GM11168 (cell line): Measurements from ENCODE around the gene CRIP1.

Source experiments
- in situ Hi-C: fragments of 300-500 bp; cut with MboI; formaldehyde crosslinking; loops from one replicate; pipeline ENCODE4 v1.12.0; 2022; ENCODE audit warnings: low sequenced_read_pairs; ENCODE audit not compliant: unreplicated experiment

The CRIP1 gene, protein sequence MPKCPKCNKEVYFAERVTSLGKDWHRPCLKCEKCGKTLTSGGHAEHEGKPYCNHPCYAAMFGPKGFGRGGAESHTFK

DNA sequence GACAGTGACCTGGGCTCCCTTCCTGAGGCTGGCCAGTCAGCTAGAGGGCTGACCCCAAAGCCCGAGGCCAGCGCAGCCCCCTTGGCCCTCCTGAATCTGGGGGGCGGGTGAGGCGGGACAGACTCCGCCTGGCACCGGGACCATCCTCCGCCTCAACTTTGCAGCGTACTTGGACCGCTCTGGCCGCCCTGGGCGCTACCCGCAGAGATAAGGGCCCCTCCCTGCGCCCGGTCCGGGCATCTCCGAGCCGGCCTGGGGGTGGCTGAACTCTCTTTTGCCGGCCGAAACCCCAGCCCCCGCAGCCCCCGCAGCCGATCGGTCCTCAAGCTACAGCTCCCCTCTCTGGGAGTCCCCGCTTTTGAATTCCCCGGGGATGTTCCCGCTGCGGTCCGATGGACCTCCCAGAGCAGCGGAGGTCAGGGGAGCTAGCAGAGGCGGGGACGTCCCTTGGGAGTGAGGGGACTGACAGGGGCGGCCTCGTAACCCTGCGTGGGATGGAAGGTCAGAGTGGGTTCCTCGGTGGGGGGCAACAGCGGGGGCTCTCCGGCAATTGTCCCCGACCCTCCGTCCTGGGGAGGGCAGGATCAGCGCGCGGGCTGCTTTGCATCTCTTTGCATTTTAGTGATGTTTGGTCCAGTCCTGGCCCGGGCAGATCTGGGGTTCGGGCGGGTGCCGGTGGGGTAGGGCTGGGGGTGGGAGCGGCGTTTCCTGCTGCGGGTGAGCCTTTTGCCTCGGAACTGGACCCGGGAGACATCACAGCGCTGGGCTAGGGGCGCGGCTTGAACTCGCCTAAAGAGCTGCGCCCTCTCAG lies at the start of gene CRIP1:
Gene CRIP1 (plus strand): TSS at position 724 of the 811 bp plus-strand sequence. CDS start 374 bp downstream, outside the sequence.
- in situ Hi-C loops: no loop called here

DNA sequence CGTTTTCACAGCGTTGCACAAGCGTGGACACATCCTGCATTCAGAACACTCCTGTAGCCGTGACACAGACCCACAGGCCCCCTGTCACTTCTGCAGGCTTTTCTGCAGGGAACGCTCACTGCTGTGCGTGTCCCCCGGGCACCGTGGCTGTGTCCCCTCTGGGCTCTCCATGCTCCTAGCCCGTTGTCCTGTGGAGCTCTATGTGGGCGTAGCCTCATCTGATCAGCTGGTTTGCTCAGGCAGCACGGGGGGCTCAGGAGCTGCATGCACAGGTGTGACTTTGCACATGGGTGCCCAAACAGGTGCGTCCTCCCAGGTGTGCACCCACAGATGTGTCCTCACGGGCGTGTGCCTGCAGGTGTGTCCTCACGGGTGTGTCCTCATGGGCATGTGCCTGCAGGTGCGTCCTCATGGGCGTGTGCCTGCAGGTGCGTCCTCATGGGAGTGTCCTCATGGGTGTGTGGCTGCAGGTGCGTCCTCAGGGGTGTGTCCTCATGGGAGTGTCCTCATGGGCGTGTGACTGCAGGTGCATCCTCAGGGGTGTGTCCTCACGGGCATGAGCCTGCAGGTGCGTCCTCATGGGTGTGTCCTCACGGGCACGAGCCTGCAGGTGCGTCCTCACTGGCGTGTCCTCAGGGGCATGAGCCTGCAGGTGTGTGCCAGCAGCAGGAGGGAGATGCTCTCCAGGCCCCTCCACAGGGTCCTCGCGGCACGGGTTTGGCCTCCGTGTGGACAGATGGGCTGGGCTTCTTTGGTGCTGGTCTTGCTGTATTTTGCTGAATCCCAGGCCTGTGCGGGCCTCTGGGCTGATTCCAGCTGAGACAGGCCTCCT lies 49.6 kb upstream of the CRIP1 start:
- in situ Hi-C loops: no loop called here

DNA sequence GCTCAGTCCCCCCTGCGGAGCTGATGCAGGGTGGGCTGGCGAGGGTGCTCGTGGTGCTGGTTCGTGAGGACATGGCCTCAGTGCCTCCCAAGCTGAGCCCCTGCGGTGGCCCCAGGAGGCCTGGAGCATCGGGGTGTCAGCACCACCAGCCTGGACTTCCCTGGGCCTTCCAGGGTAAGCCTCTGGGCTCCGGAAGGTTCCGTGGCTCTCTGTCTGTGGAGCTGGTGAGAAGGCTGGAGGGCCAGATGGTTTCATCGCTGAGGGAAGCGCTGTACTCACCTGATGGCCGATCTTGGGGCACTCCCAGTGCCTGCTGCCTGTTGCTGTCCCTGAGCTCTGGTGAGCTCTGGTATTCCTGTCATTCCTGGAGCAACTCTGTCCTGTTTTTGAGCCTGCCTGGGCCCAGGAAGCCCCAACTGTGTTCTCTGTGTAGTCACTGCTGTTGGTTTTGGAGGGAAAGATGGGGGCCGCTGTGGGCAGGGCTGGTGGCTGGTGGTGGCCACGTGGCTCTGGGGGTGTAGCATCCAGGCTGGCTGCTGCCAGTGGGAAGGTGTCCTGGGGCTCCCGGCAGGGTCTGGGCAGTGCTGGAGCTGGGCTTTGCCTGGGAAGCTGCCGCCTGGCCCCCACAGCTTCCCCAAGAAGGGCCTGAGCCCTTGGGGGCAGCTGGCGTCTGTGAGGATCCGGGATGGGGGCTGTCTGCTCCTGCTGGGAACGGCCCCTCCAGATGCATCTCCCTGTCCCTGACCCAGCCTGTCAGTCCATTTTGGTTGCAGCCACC lies 48.8 kb upstream of the CRIP1 start:
- in situ Hi-C loops: no loop called here

DNA sequence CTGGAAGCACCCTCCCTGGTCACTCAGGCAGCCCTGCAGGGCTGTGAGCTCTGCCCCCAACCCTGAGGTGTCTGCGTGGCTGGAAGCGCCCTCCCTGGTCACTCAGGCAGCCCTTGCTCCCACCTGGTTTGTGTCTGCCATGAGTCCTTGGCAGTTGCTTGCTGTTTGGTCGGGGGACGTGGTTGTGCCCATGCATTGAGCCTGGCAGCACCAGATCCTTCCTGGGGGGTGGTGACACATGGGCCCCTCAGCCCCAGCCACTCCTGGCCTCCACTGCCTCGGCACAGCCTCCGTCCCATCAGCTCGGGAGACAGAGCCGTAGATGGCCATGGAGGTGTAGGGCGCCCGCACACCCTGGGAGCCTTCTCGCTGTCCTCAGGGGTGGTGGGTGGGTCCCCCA lies 47.5 kb upstream of the CRIP1 start:
- in situ Hi-C loops: no loop called here

DNA sequence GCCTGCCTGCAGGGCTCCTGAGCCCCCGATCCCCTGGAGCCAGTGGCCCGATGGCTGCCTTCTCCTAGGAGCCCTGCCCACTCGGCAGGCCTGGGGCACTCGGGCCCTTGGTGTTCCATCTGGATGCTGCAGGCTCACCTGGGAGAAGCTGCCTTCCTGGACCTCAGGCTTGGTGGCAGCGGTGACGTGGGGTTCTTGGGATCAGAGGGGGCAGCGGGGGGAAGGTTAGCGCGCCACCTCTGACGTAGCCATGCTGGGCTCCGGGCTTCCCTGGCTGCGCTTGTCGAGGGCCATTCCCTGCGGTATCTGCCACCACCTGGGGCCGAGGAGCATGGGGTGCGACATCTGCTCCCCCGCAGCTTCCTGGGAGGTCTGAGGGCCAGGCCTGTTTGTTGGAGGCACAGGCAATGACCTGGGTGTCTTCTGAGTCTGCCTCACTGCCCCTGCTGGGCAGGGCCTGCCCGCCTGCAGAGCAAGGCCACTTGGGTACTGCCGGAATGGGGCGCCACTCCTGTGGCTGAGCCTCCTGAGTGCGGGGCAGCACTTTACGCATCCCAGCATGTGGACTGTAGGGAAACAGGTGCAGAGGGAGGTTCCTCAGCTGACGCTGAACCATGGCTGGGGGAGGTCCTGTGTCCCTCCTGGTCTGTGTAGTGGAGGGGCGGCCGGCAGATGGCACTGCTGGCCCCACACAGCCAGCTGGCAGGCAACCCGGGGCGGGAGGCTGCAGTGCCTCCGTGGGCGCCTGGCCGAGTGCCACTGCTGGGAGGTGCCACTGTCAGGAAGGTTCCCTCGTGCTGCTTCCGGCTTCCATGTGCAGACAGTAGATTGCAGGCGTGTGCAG lies 46.8 kb upstream of the CRIP1 start:
- in situ Hi-C loops: no loop called here

DNA sequence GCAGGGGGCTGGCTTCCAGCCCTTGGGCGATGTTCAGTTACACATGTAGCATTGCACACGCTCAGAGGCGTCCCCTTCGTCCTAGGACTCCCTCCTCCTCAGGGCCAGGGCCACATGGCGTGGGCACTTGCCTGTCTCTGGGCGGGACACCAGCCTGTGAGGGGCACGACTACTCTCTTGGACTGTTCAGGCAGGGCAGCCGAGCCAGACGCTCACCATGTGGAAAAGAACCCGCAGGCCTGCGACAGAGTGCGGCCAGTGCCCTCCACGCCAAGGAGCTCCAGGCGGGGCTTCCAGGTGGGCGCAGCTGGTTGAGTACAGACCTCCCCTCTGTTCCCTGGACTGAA lies 46.2 kb upstream of the CRIP1 start:
- in situ Hi-C loops: no loop called here

DNA sequence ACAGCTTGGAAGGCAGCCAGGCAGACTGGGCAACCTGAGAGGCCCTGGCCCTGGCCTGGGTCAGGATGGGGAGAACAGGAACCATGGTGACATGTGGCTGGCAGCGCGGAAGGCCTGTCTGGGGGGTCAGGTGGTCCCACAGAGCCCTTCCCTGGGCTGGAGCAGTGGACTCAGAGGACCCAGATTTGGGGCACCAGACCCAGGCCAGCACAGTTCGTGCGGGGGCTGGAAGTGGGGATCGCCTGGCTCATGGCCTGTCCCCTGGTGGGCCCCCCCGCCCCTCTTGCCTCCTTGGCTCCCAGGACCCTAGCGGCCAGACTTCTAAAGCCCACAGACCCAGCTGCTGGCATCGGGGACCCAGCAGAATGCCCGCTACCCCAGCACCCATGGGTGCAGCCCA lies 45.7 kb upstream of the CRIP1 start:
- in situ Hi-C loops: no loop called here

DNA sequence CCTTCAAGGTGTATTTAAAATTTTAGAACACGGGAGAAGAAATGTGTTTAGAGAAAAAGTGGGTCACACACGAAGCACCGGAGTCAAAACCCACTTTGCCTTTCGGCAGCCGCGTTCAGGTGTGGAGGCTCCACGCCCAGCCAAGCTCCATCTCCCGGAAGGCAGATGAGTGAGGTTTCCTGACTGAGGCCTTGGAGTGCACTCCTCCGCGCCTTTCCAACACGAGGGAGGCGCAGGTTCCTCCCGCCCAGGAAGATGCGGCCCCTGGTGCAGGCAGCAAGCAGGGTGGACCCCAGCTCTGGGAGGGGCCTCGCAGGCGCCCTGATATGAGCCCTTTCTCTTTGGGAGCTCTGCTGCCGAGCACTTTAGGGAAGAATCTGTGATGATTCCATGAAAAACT lies 44.6 kb upstream of the CRIP1 start:
- in situ Hi-C loops: no loop called here

DNA sequence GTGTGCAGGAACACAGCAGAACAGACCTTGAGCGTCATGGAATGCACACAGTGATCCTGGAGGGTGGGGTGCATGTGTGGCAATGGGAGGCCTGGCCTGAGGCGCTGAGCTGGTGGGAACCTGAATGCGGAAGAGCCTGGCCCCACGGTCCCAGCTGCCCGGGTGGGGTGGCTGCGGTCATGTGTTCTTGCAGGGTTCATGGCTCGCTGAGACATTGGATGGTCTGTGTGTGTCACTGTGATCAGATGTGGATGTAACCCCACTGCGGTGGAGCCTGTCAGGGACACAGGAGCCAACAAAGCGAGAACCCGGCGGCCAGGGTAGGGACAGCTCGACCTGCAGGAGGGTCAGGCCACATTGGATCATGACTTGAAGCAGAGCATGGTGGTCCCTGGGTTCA lies 43.9 kb upstream of the CRIP1 start:
- in situ Hi-C loops: no loop called here

DNA sequence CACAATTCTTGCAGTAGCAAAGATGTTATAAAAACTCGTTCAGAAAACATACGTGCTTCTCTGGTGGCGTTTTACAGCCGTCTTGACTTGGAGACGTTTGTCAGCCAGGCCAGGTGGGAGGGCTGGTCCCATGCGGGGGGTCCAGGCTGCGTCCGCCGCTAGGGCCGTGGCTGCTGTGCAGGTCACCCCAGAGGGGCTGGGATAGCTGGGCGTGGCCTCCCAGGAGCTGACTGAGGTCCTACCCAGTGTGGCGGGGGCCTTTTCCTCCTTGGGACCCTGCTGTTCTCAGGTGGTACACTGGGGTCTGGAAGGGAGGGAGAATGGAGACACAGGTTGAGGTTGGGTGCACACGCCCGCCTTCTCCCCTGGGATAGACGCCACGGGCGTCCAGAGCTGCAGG lies 41.8 kb upstream of the CRIP1 start:
- in situ Hi-C loops: no loop called here

DNA sequence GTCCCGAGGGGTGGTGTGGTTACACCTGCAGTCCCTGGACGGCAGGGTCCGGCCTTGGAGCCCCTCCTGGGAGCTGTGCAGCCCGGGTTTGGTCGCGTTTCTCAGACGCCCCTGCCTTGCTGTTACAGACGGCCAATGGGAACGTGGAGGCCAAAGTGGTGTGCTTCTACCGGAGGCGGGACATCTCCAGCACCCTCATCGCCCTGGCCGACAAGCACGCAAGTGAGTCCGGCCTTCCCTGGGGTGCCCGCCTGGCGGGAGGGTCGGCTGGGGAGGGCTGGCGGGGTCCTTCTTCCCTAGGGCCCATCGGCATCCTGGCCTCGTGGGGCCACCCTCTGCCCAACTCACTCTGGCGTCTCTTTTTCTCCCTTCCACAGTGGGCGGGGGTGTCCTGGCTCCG lies 41.4 kb upstream of the CRIP1 start:
- in situ Hi-C loops: no loop called here

DNA sequence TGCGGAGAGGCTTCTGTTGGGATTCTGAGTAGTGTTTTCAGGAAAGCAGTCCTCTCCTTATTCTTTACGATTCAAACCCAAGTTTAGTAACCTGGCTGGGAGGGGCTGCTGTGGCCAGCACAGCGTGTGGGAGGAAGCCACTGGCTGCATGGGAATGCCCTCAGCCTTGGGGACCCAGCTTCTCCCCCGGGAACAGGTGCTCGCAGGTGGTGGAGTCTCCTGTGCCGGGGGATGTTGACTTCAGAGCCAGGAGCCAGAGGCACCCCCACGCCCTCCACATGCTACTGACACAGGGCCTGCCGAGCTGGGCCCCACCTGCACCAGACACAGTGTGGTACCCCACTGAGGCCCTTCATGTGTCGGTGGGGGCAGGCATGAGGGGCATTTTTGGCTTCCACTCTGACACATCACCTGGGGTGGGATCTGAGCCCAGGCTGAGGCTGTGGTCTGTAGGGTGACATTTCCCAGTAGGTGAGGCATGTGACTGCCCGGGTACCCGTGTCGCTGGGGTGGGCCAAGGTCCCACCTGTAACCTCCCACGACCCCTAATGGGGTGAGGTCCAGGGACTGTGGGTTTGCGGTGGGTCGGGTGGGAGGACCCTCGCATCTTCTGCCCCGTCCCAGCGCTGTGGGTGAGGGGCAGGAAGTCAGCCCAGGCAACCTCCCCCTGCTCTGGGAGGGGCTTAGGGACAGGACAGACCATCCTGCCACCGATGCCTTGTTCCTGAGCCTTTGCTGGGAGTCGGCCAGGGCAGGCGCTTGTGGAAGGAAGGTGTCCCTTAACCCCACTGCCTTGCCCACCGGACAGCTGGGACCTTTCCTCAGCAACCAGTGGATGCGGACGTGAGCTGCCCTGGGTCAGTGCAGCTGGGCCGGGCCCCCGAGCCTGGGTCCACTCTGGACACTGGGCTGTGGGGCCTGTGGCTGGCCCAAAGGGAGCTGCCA lies 40.5 kb upstream of the CRIP1 start:
- in situ Hi-C loops: no loop called here

DNA sequence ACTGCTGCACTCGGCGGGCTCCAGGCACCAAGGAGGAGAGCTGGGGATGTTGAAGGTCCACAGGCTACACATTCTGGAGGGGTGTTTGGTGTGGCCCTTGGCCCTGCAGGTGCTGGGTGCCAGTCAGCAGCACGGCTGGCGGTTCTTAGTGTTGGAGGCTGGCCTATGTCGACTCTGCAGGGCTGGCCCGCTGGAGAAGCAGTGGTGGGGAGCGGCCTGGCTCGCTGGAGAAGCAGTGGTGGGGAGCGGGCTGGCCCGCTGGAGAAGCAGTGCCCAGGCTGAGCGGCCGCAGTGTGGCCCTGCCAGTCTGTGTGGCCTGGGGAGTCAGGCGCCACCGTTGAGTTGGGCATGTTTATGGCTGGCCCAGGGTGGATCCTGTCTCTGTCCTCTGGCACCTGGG lies 39.7 kb upstream of the CRIP1 start:
- in situ Hi-C loops: no loop called here

DNA sequence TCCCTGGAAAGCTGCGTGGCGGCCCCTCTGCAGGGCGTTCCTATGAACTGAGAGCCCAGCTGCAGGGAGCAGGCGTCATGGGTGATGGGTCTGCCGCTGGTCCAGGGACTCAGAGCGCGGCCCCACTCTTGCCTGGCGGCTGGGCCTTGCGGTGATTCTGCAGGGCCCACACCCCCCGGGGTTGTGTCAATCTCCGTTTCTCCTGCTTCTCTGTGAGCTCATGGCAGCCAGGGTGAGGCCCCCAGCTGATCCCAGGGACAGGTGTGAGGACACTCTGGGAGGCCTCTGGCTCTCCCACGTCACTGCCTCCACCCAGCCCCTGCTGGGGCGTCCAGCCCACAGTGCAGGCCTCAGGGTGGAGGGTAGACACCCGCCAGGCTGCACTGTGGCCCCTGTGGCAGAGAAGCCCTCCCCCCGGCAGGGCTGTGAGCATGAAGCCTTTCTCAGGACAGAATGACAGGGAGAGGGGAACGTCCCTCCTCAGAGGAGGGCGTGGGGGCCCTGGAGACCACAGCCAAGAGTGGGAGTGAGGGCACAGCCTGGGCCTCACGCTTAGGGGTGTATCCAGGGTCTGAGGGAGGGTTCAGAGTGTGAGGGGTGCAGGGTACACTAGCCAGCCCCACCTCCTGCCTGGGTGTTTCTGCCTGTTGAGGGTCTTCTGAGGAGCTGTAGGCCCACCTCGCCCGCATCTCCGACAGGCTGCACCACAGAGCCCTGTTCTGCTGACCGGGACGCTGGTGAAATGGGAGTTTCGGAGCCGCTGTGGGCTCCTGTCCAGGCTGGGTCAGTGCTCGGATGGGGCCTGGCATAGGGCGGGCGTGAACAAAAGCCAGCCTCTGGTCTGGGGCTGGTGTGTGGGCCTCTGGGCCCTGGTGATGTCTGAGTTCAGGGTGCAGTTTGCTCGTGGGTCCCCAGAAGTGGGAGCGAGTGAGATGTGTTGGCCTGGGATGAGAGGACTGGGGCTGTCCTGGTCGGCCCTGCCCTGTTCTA lies 38.7 kb upstream of the CRIP1 start:
- in situ Hi-C loops: no loop called here

DNA sequence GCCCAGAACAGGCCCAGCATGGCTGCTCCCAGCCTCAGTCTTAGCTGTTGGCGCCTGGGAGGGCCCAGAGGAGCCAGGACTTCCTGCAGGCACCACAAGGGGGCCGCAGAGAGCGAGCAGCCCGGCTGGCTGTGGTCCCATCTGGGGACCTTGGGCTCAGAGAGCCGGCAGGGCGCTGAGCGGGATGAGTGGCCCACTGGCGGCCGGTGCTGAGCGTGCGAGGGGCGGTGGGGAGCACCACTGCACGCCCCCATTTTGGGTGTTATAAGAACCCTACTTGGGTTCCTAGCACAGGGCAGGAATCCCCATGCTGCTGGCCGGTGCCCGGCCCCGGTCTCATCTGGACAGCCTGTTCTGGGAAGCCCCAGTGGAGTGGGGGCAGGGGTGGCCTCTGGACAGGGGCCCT lies 38.0 kb upstream of the CRIP1 start:
- in situ Hi-C loops: no loop called here

DNA sequence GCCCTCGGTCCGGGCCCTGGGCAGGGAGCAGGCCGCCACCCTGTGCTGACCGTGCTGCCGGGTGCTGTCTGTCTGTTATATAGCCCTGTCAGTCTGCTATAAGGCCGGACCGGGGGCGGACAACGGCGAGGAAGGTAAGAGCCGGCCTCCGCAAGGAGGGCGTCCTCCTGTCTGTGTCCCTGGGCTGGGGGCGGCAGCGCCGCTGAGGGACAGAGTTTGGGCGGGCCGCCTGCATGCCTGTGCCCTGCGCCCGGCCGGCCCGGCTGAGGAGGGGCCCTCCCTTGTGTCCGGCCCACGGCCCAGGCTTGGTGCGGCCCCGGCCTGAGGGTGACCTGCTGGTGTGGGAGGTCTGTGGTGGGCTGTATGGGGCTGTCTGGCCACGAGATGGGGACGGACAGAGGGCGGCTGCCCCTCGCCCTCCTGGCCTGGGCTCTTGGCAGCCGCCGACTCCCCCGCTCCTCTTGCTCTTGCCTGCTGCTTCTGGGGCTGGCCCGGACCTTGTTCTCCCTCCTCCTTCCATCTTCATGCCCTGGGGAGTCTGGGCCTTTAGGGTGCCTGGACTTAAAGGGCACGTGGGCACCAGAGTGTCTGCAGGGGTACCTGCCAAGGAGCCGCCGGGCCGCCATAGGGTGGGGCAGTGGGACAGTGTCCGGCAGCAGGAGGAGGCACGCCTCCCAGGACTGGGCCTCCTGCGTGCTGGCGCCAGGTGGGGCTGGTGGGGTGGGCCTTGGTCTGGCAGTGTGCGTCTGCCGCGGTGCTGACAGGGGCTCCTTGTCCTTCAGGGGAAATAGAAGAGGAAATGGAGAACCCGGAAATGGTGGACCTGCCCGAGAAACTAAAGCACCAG lies 37.2 kb upstream of the CRIP1 start:
- in situ Hi-C loops: no loop called here

DNA sequence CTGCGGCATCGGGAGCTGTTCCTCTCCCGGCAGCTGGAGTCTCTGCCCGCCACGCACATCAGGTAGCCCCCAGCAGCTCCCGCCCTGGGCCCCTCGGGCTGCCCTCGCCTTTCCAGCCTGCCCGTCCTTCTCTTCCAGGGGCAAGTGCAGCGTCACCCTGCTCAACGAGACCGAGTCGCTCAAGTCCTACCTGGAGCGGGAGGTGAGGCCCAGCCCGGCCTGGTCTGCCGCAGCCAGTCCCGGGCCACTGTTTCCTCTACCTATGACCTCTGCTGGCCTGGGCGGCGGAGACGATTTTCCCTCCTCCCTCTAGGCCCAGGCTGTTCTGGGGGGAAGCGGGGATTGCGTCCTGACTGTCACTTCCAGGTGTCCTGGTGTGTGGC lies 36.6 kb upstream of the CRIP1 start:
- in situ Hi-C loops: no loop called here
